ENCODE measurements around the gene MPEG1. TPM values are rescaled to one million over a fixed set of nuclear protein-coding genes. Genes with fewer than 3 reads are reported as not detected.

MPEG1 gene
- total RNA-seq, 1 donor from 2014 or later = 48.9 TPM

- DNase-seq = no peak
- no peaks in the 10 kb centered on the region for H3K9me3 ChIP-seq
- ATAC-seq = no peak
- TF ChIP-seq CTCF (IDR thresholded peaks at IDR 0.05) = no peak
- H3K27me3 ChIP-seq (ENCODE audit: low read depth) = no peaks in the 10 kb centered on the region
- no peak overlapping the region for H3K4me3 ChIP-seq
- H3K27ac ChIP-seq = no peak overlapping the region
- intact Hi-C loops (cut with DNase I) = no loop called here
- no peaks in the 10 kb centered on the region for H3K4me1 ChIP-seq
- H3K36me3 ChIP-seq = no peaks in the 10 kb centered on the region
Observed at GRCh38 chr11:59259047-59259446, 46.3 kb upstream of the MPEG1 start.

- H3K4me1 ChIP-seq = no peaks in the 10 kb centered on the region
- no peaks in the 10 kb centered on the region for H3K27me3 ChIP-seq (ENCODE audit: low read depth)
- intact Hi-C loops (cut with DNase I) = no loop called here
- DNase-seq = no peak
- no peak overlapping the region for H3K4me3 ChIP-seq
- no peak overlapping the region for H3K27ac ChIP-seq
- TF ChIP-seq CTCF (IDR thresholded peaks at IDR 0.05) = no peak
- H3K9me3 ChIP-seq = no peaks in the 10 kb centered on the region
- H3K36me3 ChIP-seq = no peaks in the 10 kb centered on the region
- no peak for ATAC-seq
Observed at GRCh38 chr11:59255281-59255680, 42.6 kb upstream of the MPEG1 start.

GRCh38 chr11:59254286-59254685, 41.6 kb upstream of the MPEG1 start:
- H3K4me3 ChIP-seq = no peak overlapping the region
- TF ChIP-seq CTCF (IDR thresholded peaks at IDR 0.05) = no peak
- no peaks in the 10 kb centered on the region for H3K9me3 ChIP-seq
- ATAC-seq = no peak
- no peaks in the 10 kb centered on the region for H3K36me3 ChIP-seq
- H3K27ac ChIP-seq = no peak overlapping the region
- H3K4me1 ChIP-seq = no peaks in the 10 kb centered on the region
- DNase-seq = no peak
- intact Hi-C loops (cut with DNase I) = no loop called here
- H3K27me3 ChIP-seq (ENCODE audit: low read depth) = no peaks in the 10 kb centered on the region

GRCh38 chr11:59253001-59253400, 40.3 kb upstream of the MPEG1 start:
- TF ChIP-seq CTCF (IDR thresholded peaks at IDR 0.05) = no peak
- no peaks in the 10 kb centered on the region for H3K36me3 ChIP-seq
- DNase-seq (no peak), ATAC-seq (no peak)
- H3K27ac ChIP-seq = no peak overlapping the region
- H3K4me1 ChIP-seq = peaks cover 6% of the 10 kb centered on the region
- H3K4me3 ChIP-seq = no peak overlapping the region
- intact Hi-C loops (cut with DNase I) = no loop called here
- H3K9me3 ChIP-seq = no peaks in the 10 kb centered on the region
- H3K27me3 ChIP-seq (ENCODE audit: low read depth) = no peaks in the 10 kb centered on the region

GRCh38 chr11:59249535-59249934, 36.8 kb upstream of the MPEG1 start:
- TF ChIP-seq CTCF (IDR thresholded peaks at IDR 0.05) = no peak
- H3K27ac ChIP-seq = no peak overlapping the region
- no peak for DNase-seq
- intact Hi-C loops (cut with DNase I) = no loop called here
- no peaks in the 10 kb centered on the region for H3K27me3 ChIP-seq (ENCODE audit: low read depth)
- H3K4me3 ChIP-seq = no peak overlapping the region
- H3K36me3 ChIP-seq = no peaks in the 10 kb centered on the region
- peaks cover 16% of the 10 kb centered on the region for H3K4me1 ChIP-seq
- ATAC-seq = no peak
- no peaks in the 10 kb centered on the region for H3K9me3 ChIP-seq

Measured in lower lobe of right lung (tissue), 2 donors.